Stimulated activated naive CD8-positive, alpha-beta T cell treated with anti-CD3 and anti-CD28 coated beads, Interleukin-15, Interleukin-2, amounts not matched to agents 100 ng/mL and 50 ng/mL, for 24 hours (primary cell): Measurements from ENCODE around the gene CCDC90B.
"Not testable (repeated sequence)": the region's sequence is repeated elsewhere in the genome, so short reads cannot be mapped to it uniquely, and the experiment has no call there.

Experiments
- H3K27ac Mint-ChIP-seq: one replicate; pipeline ENCODE4 v1.8.0; 2021; ENCODE audit warnings: mild to moderate bottlenecking, mixed read lengths
- H3K27me3 Mint-ChIP-seq: one replicate; pipeline ENCODE4 v1.8.0; 2021; ENCODE audit warnings: mixed read lengths
- H3K36me3 Mint-ChIP-seq: one replicate; pipeline ENCODE4 v1.8.0; 2021; ENCODE audit warnings: low read depth, mixed read lengths
- H3K4me1 Mint-ChIP-seq: one replicate; pipeline ENCODE4 v1.8.0; 2021; ENCODE audit warnings: low read depth, mixed read lengths
- H3K4me3 Mint-ChIP-seq: one replicate; pipeline ENCODE4 v1.8.0; 2021; ENCODE audit warnings: mild to moderate bottlenecking, mixed read lengths
- H3K9me3 Mint-ChIP-seq: one replicate; pipeline ENCODE4 v1.8.0; 2021; ENCODE audit warnings: mixed read lengths

The CCDC90B gene

GRCh38 chr11:83271734-83272133 is 14.4 kb downstream of the CCDC90B start:
- not testable (repeated sequence) for H3K9me3 Mint-ChIP-seq, H3K4me3 Mint-ChIP-seq, H3K27ac Mint-ChIP-seq, H3K27me3 Mint-ChIP-seq
- H3K4me1 Mint-ChIP-seq, result peaks cover 17% of the 10 kb centered on the region
- H3K36me3 Mint-ChIP-seq, result peaks cover 69% of the 10 kb centered on the region

DNA sequence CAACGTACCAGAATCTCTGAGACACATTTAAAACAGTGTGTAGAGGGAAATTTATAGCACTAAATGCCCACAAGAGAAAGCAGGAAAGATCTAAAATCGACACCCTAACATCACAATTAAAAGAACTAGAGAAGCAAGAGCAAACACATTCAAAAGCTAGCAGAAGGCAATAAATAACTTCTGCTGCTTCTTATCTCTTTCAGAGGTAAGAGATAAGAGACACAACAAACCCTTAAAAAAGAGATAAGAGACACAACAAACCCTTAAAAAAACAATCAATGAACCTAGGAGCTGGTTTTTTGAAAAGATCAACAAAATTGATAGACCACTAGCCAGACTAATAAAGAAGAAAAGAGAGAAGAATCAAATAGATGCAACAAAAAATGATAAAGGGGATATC is 17.1 kb downstream of the CCDC90B start:
- Mint-ChIP-seq H3K4me1 (peaks cover 17% of the 10 kb centered on the region), H3K27ac (peak overlapping the region; percentile 46), H3K36me3 (peaks cover 71% of the 10 kb centered on the region)
- H3K4me3 Mint-ChIP-seq, H3K9me3 Mint-ChIP-seq, H3K27me3 Mint-ChIP-seq: not testable (repeated sequence)

DNA sequence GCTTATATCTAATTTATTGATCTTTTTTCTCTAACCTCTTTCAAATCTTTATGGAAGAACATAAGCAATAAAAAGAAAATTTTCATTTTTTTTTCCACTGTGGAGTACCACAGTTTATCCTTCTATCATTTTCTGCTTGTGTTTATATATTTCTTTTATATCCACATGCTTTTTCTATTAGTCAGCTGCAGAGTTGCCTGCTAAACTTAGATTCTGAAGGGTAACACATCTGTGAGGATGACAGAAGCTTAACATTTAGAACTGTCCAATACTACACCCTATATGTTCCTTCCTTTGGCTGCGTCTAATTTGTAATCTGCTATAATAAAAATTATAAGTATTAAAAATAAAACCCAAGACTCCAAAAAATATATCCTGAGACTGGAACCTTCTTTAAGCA is 20.8 kb downstream of the CCDC90B start:
- Mint-ChIP-seq H3K9me3 (no peaks in the 10 kb centered on the region), H3K36me3 (peaks cover 60% of the 10 kb centered on the region), H3K27me3 (no peaks in the 10 kb centered on the region), H3K4me1 (peaks cover 4% of the 10 kb centered on the region), H3K4me3 (no peak overlapping the region), H3K27ac (no peak overlapping the region)

DNA sequence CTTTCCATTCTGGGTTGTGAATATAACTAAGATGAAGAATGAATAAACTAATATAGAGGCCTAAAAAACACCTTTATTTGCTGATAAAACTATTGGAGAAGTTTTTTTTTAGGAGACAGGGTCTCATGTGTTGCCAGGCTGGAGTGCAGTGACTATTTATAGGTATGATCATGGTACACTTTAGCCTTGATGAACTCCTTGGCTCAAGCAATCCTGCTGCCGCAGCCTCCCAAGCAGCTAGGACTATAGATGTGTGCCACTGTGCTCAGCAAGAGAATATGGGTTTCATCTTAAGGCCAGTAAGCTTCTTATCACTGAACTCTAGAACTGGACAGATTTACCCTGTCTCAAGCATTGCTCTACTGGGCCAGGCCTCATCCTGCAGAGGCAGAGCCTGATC is 26.6 kb downstream of the CCDC90B start:
- H3K4me1 Mint-ChIP-seq, result no peaks in the 10 kb centered on the region
- H3K9me3 Mint-ChIP-seq, result no peaks in the 10 kb centered on the region
- H3K4me3 Mint-ChIP-seq, result no peak overlapping the region
- peaks cover 31% of the 10 kb centered on the region for H3K36me3 Mint-ChIP-seq
- H3K27ac Mint-ChIP-seq, result no peak overlapping the region
- H3K27me3 Mint-ChIP-seq, result no peaks in the 10 kb centered on the region

DNA sequence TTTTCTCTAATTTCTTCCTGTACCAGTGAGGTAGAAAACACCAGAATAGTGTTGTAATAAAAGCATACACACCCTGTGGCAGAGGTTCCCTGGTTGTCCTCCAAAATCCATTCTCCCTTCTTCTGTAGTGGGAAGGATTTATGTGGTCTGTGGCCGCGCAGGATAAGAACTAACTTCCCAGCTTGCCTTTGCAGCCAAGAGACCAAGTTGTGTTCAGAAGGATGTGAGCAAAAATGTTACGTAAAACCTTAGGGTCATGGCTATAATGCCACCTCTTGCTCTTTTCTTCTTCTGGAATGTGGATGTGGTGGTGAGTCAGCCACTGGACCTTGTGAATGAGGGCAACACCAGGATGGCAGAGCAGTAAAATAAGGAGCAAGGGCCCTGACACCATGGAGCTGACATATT is 28.4 kb downstream of the CCDC90B start:
- no peaks in the 10 kb centered on the region for H3K4me1 Mint-ChIP-seq
- H3K27me3 Mint-ChIP-seq, result no peaks in the 10 kb centered on the region

DNA sequence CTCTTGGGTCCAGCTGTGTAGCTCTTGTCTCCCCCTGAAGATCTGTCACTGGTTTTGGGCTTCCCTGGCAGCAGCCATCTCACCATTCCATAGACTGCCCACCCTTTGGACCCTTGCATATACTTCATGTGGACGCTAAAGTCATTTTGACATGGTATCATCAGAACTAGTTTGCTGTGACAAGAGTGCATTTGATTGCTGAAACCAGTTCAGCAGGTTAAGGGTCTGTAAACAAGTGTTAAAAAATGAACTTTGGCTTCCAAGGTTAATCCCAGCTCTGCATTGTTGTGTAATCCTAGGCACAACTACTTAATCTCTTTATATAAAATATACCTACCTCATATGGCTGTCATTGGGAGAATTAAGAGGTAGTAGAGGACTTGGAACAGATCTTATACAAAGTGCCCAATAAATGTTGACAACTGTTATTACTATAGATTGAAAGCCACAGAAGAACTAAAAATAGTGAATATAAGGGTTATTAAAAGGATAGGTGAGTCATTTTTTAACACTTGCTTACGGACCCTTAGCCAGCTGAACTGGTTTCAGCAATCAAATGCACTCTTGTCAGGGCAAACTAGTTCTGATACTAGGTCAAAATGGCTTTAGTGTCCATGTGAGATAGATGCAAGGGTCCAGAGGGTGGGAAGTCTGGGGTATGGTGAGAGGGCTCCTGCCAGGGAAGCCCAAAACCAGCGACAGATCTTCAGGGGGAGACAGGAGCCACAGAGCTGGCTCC is 29.4 kb downstream of the CCDC90B start:
- Mint-ChIP-seq H3K4me3 (no peak overlapping the region), H3K9me3 (no peaks in the 10 kb centered on the region), H3K4me1 (no peaks in the 10 kb centered on the region), H3K27ac (no peak overlapping the region), H3K27me3 (no peaks in the 10 kb centered on the region), H3K36me3 (peaks cover 16% of the 10 kb centered on the region)

More for the DNA sequence above, 28.4 kb downstream of the CCDC90B start:
- Mint-ChIP-seq H3K4me3 (no peak overlapping the region), H3K27ac (no peak overlapping the region), H3K9me3 (no peaks in the 10 kb centered on the region), H3K36me3 (peaks cover 17% of the 10 kb centered on the region)

DNA sequence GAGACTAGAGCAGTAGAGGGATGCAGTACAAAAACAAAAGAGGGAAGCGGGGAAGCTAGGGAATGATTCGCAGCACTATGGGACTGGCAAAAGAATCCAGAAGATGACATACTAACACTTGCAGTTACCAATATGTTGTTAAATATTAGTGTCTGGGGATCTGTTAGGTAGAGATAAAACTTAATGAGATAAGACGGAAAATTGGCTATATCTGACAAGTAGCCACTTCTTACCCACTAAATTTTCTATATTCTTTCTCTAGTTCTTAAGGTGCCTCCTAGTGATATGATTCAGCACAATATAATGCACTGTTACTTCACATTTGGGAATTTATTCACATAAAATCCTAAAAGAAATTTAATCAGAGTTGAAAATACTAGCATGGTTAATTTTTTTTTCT is 30.8 kb downstream of the CCDC90B start:
- Mint-ChIP-seq H3K27ac (no peak overlapping the region), H3K27me3 (no peaks in the 10 kb centered on the region), H3K4me1 (no peaks in the 10 kb centered on the region), H3K4me3 (no peak overlapping the region), H3K36me3 (peaks cover 10% of the 10 kb centered on the region), H3K9me3 (no peaks in the 10 kb centered on the region)

DNA sequence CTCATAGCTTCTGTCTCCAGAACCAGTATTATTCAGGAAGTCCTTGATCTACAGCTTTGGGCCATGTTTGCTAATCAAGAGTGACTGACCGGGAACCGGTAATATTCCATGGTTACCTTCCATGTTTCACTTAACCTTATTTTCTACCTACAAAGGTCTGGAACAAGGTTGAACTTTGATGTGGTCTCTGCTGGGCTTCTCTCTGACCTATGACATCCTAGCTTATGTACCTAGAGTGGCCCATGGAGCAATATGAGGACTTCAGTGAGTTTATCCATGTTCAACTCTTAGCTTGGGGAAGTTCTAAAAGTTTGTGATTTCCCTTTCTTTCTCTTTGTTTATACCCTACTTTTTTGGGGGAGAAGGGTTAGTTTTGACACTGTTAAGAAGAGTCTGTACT is 33.2 kb downstream of the CCDC90B start:
- Mint-ChIP-seq H3K27ac (no peak overlapping the region), H3K4me1 (no peaks in the 10 kb centered on the region), H3K27me3 (no peaks in the 10 kb centered on the region), H3K4me3 (no peak overlapping the region), H3K9me3 (no peaks in the 10 kb centered on the region), H3K36me3 (peaks cover 6% of the 10 kb centered on the region)

DNA sequence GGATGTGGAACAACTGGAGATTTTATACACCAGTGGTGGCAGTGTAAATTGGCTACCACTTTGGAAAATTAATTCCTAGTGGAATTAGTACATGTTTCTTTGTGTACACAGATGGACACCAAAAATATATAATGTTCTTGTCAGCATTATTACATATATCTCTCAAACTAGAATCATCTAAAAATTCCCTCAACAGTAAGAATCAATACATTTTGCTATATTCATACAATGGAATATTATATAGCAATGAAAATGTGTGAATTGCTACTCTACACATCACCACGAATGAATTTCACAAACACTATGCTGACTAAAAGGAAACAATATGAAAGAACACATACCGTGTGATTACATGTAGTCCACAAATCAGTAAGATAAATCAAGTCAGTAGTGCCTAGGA is 33.9 kb downstream of the CCDC90B start:
- no peaks in the 10 kb centered on the region for H3K9me3 Mint-ChIP-seq
- no peaks in the 10 kb centered on the region for H3K27me3 Mint-ChIP-seq
- no peak overlapping the region for H3K27ac Mint-ChIP-seq
- H3K4me1 Mint-ChIP-seq, result no peaks in the 10 kb centered on the region
- H3K36me3 Mint-ChIP-seq, result peaks cover 5% of the 10 kb centered on the region
- no peak overlapping the region for H3K4me3 Mint-ChIP-seq

GRCh38 chr11:83249972-83250593 is 36.1 kb downstream of the CCDC90B start:
- Mint-ChIP-seq H3K4me3 (no peak overlapping the region), H3K36me3 (no peaks in the 10 kb centered on the region), H3K9me3 (no peaks in the 10 kb centered on the region), H3K4me1 (no peaks in the 10 kb centered on the region), H3K27me3 (no peaks in the 10 kb centered on the region), H3K27ac (no peak overlapping the region)

DNA sequence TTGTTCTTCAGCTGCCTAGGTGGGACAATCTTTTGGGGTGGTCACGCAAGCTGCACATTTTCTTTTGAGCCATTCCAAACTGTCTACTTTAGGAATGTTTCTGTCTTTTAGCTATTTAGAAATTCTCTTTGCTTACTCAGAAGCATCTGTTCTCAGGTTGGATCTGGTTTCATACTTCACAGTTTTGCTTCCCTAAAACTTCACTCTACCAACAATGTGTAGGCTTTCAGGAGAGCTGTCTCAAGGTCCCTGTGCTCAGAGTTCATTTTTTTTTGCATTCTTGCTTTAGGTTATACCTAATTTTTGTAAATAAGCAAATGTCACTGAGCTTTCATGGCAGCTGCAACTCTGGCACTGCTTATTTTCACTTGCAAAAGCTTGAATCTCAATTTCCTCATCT is 36.7 kb downstream of the CCDC90B start:
- no peaks in the 10 kb centered on the region for H3K27me3 Mint-ChIP-seq
- H3K27ac Mint-ChIP-seq, result no peak overlapping the region
- H3K4me1 Mint-ChIP-seq, result no peaks in the 10 kb centered on the region
- no peaks in the 10 kb centered on the region for H3K36me3 Mint-ChIP-seq
- H3K9me3 Mint-ChIP-seq, result no peaks in the 10 kb centered on the region
- no peak overlapping the region for H3K4me3 Mint-ChIP-seq

- Mint-ChIP-seq H3K36me3 (no peaks in the 10 kb centered on the region), H3K27ac (no peak overlapping the region), H3K27me3 (no peaks in the 10 kb centered on the region), H3K4me3 (no peak overlapping the region), H3K4me1 (no peaks in the 10 kb centered on the region), H3K9me3 (no peaks in the 10 kb centered on the region)
Observed at GRCh38 chr11:83241291-83241946, 44.7 kb downstream of the CCDC90B start.

GRCh38 chr11:83238111-83238510 is 48.1 kb downstream of the CCDC90B start:
- H3K27me3 Mint-ChIP-seq, result no peaks in the 10 kb centered on the region
- H3K9me3 Mint-ChIP-seq, result no peaks in the 10 kb centered on the region
- no peak overlapping the region for H3K4me3 Mint-ChIP-seq
- no peaks in the 10 kb centered on the region for H3K36me3 Mint-ChIP-seq
- H3K4me1 Mint-ChIP-seq, result no peaks in the 10 kb centered on the region
- H3K27ac Mint-ChIP-seq, result no peak overlapping the region

DNA sequence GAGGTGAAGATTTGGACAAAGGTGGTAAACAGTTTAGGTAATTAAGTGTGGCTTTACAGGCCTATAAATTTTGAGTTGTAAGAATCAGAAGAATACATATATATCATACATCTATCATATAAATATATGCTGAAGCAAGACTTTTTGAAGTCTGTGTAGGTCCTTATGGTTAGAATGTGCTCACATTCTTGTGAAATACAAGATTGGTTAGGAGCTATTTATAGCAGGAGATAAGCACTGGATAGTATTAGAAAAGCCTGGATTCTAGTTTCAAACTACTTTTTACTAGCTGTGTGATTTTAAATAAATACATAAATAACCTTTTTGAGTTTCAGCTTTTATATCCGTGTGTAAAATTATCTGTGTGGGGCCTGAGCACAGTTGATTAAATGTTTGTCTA is 50.3 kb downstream of the CCDC90B start:
- Mint-ChIP-seq H3K27ac (no peak overlapping the region), H3K36me3 (no peaks in the 10 kb centered on the region), H3K9me3 (no peaks in the 10 kb centered on the region), H3K4me3 (no peak overlapping the region), H3K27me3 (no peaks in the 10 kb centered on the region), H3K4me1 (no peaks in the 10 kb centered on the region)

DNA sequence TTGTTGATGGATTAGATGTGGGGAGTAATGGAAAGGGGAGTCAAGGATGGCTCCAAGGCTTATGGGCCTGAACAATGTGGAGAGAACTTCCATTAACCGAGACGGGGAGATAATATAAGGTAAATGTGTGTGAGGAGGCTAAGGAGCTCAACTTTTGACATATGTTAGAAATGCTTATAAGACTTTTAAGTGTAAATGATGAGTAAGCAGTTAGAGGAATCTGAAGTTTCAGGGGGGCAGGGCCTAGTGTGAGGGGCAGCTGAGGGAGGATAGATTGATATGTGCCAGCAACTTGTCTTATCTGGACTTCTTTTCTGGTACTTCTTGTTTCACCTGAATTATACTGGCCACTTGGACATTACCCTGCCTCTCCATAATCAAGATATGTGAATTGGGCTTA is 62.7 kb downstream of the CCDC90B start:
- H3K4me3 Mint-ChIP-seq, result no peak overlapping the region
- H3K9me3 Mint-ChIP-seq, result no peaks in the 10 kb centered on the region
- no peaks in the 10 kb centered on the region for H3K36me3 Mint-ChIP-seq
- H3K27ac Mint-ChIP-seq, result no peak overlapping the region
- H3K27me3 Mint-ChIP-seq, result no peaks in the 10 kb centered on the region
- H3K4me1 Mint-ChIP-seq, result no peaks in the 10 kb centered on the region
